GM13977 (cell line): ENCODE data around the gene CRISPLD2.

Experiments
- DNase-seq: peaks from one replicate; pipeline ENCODE4 v3.0.0; 2012; ENCODE audit warnings: low spot score
- in situ Hi-C: fragments of 300-500 bp; cut with MboI; formaldehyde crosslinking; loops from one replicate; pipeline ENCODE4 v1.12.0; 2022; ENCODE audit warnings: low sequenced_read_pairs, low pct_unique_long_range_greater_than_20kb, mixed read lengths, inconsistent platforms; ENCODE audit not compliant: unreplicated experiment
- TF ChIP-seq, protein P1 (sequence below): IDR thresholded peaks from 2 replicates; pipeline ENCODE4 v1.5.1; 2012; ENCODE audit warnings: mild to moderate bottlenecking, control low read depth; ENCODE audit not compliant: insufficient read depth; ENCODE audit errors: extremely low read depth, missing control alignments

CRISPLD2 gene

DNA sequence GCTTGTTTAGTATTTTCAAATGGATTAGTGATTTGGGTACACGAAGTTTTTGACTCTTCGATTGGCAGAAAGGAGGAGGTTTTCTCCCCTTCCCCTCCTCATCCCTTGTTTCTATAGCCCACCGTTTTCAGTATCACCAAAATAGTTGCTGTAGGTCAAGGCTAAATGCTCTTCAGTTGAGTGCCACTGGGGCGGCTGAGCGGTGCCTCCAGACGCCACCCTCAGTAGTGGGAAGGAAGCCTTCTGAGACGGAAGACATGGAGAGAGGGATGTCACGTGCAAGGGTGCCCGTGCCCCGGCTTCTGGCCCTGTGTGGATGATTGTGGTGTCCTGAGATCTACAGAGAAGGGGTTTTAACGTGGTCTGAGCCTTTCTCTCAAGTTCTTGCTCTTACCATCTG, 39.7 kb upstream of the CRISPLD2 start:
- in situ Hi-C loops: no loop called here
- no peak for DNase-seq
- TF ChIP-seq, protein P1, sequence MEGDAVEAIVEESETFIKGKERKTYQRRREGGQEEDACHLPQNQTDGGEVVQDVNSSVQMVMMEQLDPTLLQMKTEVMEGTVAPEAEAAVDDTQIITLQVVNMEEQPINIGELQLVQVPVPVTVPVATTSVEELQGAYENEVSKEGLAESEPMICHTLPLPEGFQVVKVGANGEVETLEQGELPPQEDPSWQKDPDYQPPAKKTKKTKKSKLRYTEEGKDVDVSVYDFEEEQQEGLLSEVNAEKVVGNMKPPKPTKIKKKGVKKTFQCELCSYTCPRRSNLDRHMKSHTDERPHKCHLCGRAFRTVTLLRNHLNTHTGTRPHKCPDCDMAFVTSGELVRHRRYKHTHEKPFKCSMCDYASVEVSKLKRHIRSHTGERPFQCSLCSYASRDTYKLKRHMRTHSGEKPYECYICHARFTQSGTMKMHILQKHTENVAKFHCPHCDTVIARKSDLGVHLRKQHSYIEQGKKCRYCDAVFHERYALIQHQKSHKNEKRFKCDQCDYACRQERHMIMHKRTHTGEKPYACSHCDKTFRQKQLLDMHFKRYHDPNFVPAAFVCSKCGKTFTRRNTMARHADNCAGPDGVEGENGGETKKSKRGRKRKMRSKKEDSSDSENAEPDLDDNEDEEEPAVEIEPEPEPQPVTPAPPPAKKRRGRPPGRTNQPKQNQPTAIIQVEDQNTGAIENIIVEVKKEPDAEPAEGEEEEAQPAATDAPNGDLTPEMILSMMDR: no peak

DNA sequence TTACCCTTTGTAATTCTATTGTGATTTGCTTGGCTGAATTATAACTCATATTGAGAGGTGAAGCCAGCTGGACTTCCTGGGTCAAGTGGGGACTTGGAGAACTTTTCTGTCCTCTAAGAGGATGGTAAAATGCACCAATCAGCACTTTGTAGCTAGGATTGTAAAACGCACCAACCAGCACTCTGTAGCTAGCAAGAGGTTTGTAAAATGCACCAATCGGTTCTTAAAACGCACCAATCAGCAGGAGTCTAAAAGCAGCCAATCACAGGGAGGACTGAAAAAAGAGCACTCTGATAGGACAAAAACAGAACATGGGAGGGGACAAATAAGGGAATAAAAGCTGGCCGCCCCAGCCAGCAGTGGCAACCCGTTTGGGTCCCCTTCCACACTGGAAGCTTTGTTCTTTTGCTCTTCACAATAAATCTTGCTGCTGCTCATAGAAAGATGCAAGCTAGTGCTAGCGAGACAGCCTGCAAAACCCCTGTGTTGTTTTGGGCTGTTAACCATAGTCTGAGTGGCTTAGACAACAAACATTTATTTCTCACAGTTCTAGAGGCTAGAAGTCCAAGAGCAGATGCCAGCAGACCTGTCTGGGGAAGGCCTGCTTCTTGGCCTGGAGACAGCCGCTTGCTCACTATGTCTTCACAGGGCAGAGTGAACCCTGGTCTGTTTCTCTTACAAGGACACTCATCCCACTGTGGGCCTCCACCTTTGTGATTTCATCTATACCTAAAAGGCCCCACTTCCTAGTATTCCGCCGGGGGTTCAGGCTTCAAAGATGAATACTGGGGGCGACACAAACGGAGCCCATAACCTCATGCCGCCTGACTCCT, 39.0 kb upstream of the CRISPLD2 start:
- in situ Hi-C loops: no loop called here
- TF ChIP-seq, protein P1: no peak
- no peak for DNase-seq

GRCh38 chr16:84782846-84783245, 36.9 kb upstream of the CRISPLD2 start:
- TF ChIP-seq, protein P1: no peak
- DNase-seq: no peak

GRCh38 chr16:84785843-84786581, 33.8 kb upstream of the CRISPLD2 start:
- in situ Hi-C loops: no loop called here
- TF ChIP-seq, protein P1: no peak
- no peak for DNase-seq

More at GRCh38 chr16:84782846-84783245, 36.9 kb upstream of the CRISPLD2 start:
- in situ Hi-C loops: no loop called here

- TF ChIP-seq, protein P1: no peak
- in situ Hi-C loops: no loop called here
- no peak for DNase-seq
Measured at GRCh38 chr16:84786605-84787262, 33.1 kb upstream of the CRISPLD2 start.

GRCh38 chr16:84787263-84787622, 32.5 kb upstream of the CRISPLD2 start:
- DNase-seq: no peak
- in situ Hi-C loops: no loop called here
- TF ChIP-seq, protein P1: no peak
